Neutrophil (primary cell): Measurements from ENCODE around the gene CNTN5.

Experiments
- H3K27ac ChIP-seq: fragments of 200-600 bp; sonication (generic); 2 replicates; pipeline ENCODE4 v1.5.1; 2016; ENCODE audit warnings: mild to moderate bottlenecking, moderate library complexity
- H3K27me3 ChIP-seq: fragments of 200-600 bp; sonication (generic); 2 replicates; pipeline ENCODE4 v1.6.0; 2016; ENCODE audit warnings: mild to moderate bottlenecking
- H3K36me3 ChIP-seq: fragments of 200-600 bp; sonication (generic); 2 replicates; pipeline ENCODE4 v1.5.1; 2017
- H3K4me1 ChIP-seq, 2 experiments: fragments of 200-600 bp in 1 of 2; sonication (generic) in 1 of 2; 1 replicate in 1 of 2; 2 replicates in 1 of 2; pipeline versions ENCODE4 v1.5.1 to v1.6.1; 2013 to 2016; ENCODE audit warnings: low read depth in 1 of 2, low read length in 1 of 2, mild to moderate bottlenecking in 1 of 2, moderate library complexity in 1 of 2; ENCODE audit not compliant: control insufficient read depth in 1 of 2, insufficient read depth in 1 of 2
- H3K4me3 ChIP-seq, 2 experiments: fragments of 200-600 bp in 1 of 2; sonication (generic) in 1 of 2; 1 replicate in 1 of 2; 2 replicates in 1 of 2; pipeline ENCODE4 v1.5.1; 2013 to 2016; ENCODE audit warnings: low read depth in 1 of 2, low read length in 1 of 2, mild to moderate bottlenecking in 1 of 2, moderate library complexity in 1 of 2
- H3K9me3 ChIP-seq: fragments of 200-600 bp; sonication (generic); 2 replicates; pipeline ENCODE4 v1.5.1; 2016
- CTCF ChIP-seq: fragments of 200-600 bp; sonication (generic); IDR thresholded peaks from 2 replicates; pipeline ENCODE4 v1.5.1; 2016; ENCODE audit warnings: antibody characterized with exemption

CNTN5 gene

DNA sequence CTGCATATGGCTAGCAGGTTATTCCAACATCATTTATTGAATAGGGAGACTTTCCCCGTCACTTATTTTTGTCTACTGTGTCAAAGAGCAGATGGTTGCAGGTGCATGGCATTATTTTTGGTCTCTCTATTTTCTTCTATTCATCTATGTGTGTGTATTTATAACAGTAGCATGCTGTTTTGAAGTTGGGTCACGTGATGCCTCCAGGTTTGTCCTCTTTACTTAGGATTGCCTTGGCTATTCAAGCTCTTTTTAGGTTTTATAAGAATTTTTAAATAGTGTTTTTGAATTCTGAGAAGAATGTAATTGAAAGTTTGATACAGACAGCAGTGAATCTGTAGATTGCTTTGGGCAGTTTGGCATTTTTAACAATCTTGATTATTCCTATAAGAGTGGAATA lies 770.6 kb downstream of the CNTN5 start:
- Histone ChIP-seq H3K9me3 (no peaks in the 10 kb centered on the region), H3K27me3 (no peaks in the 10 kb centered on the region), H3K4me3 (no peak overlapping the region), H3K36me3 (no peaks in the 10 kb centered on the region), H3K4me1 (no peaks in the 10 kb centered on the region), H3K27ac (no peak overlapping the region)
- no peak for TF ChIP-seq CTCF

GRCh38 chr11:99795999-99796398 lies 775.2 kb downstream of the CNTN5 start:
- Histone ChIP-seq H3K27me3 (no peaks in the 10 kb centered on the region), H3K36me3 (no peaks in the 10 kb centered on the region), H3K9me3 (no peaks in the 10 kb centered on the region), H3K4me1 (no peaks in the 10 kb centered on the region), H3K27ac (no peak overlapping the region), H3K4me3 (no peak overlapping the region)
- no peak for TF ChIP-seq CTCF

- no peak for TF ChIP-seq CTCF
- Histone ChIP-seq H3K9me3 (no peaks in the 10 kb centered on the region), H3K27me3 (no peaks in the 10 kb centered on the region), H3K4me1 (no peaks in the 10 kb centered on the region), H3K36me3 (no peaks in the 10 kb centered on the region), H3K4me3 (no peak overlapping the region), H3K27ac (no peak overlapping the region)
Measured at GRCh38 chr11:99803501-99803900, 782.8 kb downstream of the CNTN5 start.

GRCh38 chr11:99812516-99812915 lies 791.8 kb downstream of the CNTN5 start:
- Histone ChIP-seq H3K27me3 (no peaks in the 10 kb centered on the region), H3K4me1 (no peaks in the 10 kb centered on the region), H3K4me3 (no peak overlapping the region), H3K9me3 (no peaks in the 10 kb centered on the region), H3K27ac (no peak overlapping the region), H3K36me3 (no peaks in the 10 kb centered on the region)
- no peak for TF ChIP-seq CTCF

GRCh38 chr11:99814021-99814420 lies 793.3 kb downstream of the CNTN5 start:
- Histone ChIP-seq H3K27me3 (no peaks in the 10 kb centered on the region), H3K36me3 (no peaks in the 10 kb centered on the region), H3K4me1 (no peaks in the 10 kb centered on the region), H3K27ac (no peak overlapping the region), H3K4me3 (no peak overlapping the region), H3K9me3 (no peaks in the 10 kb centered on the region)
- no peak for TF ChIP-seq CTCF

GRCh38 chr11:99814738-99815137 lies 794.0 kb downstream of the CNTN5 start:
- no peak overlapping the region for H3K4me3 ChIP-seq
- TF ChIP-seq CTCF = no peak
- no peaks in the 10 kb centered on the region for H3K9me3 ChIP-seq
- no peak overlapping the region for H3K27ac ChIP-seq
- H3K4me1 ChIP-seq = no peaks in the 10 kb centered on the region
- H3K27me3 ChIP-seq = no peaks in the 10 kb centered on the region
- no peaks in the 10 kb centered on the region for H3K36me3 ChIP-seq
